ENCODE measurements around the gene PALLD.
A peak's percentile ranks its signal among the peaks of the same experiment; 100 is the strongest.

The PALLD gene

DNA sequence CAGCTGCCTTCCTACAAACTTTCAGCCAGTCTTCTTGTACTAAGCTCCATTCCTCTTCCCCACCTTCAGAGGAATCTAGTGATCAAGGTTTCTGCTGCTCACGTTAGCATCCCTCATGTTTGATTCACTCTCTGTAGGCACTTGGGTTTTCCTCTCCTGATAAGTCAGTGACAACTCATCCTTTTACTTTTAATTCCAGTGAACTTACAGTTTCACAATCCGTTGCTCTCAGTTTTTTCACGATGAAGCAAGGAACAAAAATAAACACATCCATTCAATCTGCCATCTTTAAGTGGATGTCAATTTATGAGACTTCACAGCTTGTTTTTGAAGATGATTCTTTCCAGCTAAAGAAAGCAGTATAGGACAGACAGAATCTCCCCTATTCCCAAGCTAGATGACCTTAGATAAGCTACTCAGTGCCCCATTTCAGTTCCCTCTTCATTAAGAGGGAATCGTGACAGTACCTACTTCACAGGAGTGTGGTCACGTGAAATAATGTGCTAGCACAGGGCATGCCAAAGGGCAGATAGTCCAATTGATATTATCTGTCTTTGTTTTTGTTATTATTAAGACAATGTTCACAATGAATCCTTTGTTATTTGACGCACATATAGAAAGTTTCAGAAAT is 234.3 kb downstream of the PALLD start:
- no peak for DNase-seq (ENCODE audit: low read depth, low spot score)

- DNase-seq (ENCODE audit: low read depth, low spot score), result no peak
Measured at GRCh38 chr4:168731706-168732414, 235.0 kb downstream of the PALLD start.

DNA sequence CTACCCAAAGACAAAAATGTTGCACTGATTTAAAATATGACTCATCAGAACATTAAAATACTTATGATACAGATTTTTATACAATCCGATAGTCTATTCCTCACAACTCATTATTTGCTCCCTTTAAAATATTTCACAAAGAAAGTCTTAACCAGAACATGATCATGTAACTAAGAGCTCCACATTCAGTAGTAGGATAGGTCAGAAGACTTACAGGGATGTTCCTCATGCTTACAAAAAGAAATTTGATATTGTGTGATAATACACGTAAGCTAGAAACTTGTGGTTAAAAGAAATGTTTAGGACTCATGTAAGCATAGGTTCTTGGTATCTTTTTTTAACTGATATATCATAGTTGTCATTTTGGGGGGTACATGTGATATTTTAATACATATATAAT is 235.9 kb downstream of the PALLD start:
- DNase-seq (ENCODE audit: low read depth, low spot score), result no peak

- peak; percentile 33 for DNase-seq (ENCODE audit: low read depth, low spot score)
Measured at GRCh38 chr4:168734703-168735678, 238.1 kb downstream of the PALLD start.

GRCh38 chr4:168735735-168736134 is 238.9 kb downstream of the PALLD start:
- peak; percentile 37 for DNase-seq (ENCODE audit: low read depth, low spot score)

GRCh38 chr4:168736860-168737805 is 240.3 kb downstream of the PALLD start:
- peak; percentile 17 for DNase-seq (ENCODE audit: low read depth, low spot score)

- DNase-seq (ENCODE audit: low read depth, low spot score), result peak; percentile 91
Measured at GRCh38 chr4:168737806-168738172, 240.9 kb downstream of the PALLD start.

DNA sequence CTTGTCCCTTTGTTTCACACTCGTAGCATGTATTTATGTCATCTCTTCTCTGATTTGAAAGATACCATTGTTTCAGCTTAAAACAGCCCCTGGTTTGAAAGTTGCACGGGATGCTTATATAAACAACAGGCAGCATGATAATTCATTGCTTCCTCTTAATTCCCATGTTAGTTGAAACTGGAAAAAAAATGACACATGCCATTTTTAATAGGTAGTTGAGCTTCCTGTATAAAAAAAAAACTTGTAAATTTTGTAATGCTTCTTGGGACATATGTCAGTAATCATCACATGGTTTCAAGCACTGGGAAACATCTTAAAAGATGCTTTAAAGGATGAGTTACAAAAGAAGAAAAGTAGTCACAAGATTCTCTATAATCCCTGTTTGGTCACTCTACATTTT is 243.0 kb downstream of the PALLD start:
- DNase-seq (ENCODE audit: low read depth, low spot score), result no peak

DNA sequence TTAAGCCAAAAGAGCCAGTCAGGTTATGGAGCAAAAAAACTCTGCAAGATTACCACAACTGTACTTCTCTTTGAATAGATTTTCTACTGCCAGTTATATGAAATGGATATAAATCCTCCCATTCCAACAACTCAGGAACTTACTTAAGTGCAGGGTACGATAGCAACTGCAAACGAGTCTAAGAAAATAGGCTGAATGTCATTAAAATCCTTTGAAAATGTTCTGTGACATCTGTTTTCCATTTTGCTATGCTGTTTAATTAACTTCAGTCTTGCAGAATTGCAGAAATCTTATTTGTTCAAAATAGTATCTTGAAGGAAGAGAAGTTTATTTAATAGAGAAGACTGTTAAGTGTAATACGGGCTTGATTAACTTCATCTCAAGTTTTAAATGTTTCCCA is 243.8 kb downstream of the PALLD start:
- no peak for DNase-seq (ENCODE audit: low read depth, low spot score)

GRCh38 chr4:168741281-168742173 is 244.7 kb downstream of the PALLD start:
- DNase-seq (ENCODE audit: low read depth, low spot score), result no peak

DNA sequence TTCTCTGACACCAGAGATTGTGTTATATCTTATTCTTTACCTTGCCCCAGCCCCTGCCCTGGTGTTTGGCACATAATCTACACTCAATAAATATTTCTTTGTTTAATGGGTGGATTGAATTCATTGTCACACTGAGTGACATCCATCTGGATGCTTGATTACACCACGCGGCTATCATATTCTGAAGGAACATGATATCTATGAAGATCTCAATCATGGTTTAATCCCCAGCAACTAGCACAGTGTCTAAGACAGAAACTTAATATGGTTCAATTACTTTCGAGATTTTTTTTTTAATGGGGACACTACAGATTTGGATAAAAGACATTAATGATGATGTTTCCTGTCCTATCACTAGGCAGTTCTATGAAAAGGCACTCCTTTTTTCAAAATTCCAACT is 246.3 kb downstream of the PALLD start:
- no peak for DNase-seq (ENCODE audit: low read depth, low spot score)

GRCh38 chr4:168743601-168744000 is 246.7 kb downstream of the PALLD start:
- DNase-seq (ENCODE audit: low read depth, low spot score), result peak; percentile 50

DNA sequence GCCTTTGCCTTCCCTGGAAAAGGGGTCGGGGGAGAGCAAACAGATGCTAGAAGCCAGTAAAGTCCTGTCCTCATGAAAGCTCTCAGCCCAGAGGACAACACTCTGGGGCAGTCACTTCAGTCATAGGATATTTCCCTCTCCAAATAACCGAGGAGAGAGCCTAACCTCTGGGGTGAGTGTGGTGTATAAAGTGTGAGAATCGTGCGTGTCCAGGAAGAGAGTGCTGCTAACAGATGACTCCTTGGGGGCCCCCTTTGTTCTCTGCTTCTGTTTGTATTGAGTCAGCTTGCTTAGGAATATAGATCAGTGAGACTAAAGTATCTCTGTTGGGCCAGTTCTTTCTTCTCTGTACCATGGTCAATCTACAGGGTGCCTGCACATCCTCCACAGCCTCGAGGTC is 247.2 kb downstream of the PALLD start:
- peak; percentile 46 for DNase-seq (ENCODE audit: low read depth, low spot score)

DNA sequence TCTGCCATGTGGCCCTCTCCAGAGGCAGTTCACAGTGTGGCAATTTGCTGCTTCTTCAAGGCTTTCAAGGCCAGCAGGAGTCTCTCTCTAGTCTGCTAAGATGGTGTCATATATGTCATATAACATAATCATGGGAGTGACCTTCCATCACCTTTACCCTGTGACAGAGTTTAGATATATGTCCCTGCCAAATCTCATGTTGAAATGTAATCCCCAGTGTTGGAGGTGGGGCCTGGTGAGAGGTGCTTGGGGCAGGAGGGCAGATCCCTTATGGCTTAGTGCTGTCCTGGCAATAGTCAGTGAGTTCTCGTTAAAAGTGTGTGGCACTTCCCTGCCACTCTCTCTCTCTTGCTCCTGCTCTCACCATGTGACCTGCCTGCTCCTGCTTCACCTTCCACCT is 252.0 kb downstream of the PALLD start:
- DNase-seq (ENCODE audit: low read depth, low spot score), result no peak

- DNase-seq (ENCODE audit: low read depth, low spot score), result peak; percentile 59
Measured at GRCh38 chr4:168751263-168752225, 254.7 kb downstream of the PALLD start.

DNA sequence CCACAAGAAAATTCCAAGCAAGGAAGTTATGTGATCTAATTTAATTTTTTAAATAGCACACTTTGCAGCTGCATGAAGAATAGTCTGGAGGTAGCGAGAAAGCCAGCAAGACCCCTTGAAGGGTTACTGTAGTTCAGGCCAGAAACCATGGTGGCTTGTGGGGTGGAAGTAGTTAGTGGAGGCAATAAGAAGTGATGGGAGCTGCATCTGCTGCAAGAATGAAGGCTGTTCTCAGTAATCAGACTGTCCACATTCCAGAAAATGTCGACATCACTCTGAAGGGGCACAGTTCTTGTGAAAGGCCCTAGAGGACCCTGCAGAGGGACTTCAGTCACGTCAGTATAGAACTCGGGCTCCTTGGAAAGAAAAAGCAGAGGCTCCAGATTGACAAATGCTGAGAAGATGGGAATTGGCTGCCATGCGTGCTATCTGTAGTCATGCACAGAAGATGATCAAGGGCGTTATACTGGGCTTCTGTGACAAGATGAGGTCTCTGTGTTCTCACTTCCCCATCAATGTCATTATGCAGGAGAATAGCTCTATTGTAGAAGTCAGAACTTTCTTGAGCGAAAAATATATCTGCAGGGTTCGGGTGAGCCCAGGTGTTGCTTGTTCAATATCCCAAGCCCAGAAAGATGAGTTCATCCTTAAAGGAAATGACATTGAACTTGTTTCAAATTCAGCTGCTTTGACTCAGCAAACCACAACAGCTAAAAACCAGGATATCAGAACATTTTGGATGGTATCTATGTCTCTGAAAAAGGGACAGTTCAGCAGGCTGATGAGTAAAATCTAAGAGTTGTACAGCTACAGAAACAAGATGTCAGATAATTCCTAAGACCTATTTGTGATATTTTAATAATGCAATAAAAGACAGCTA is 259.0 kb downstream of the PALLD start:
- no peak for DNase-seq (ENCODE audit: low read depth, low spot score)

- no peak for DNase-seq (ENCODE audit: low read depth, low spot score)
Measured at GRCh38 chr4:168757500-168757899, 260.6 kb downstream of the PALLD start.

GRCh38 chr4:168758351-168758876 is 261.6 kb downstream of the PALLD start:
- peak; percentile 76 for DNase-seq (ENCODE audit: low read depth, low spot score)

Measured in astrocyte of the hippocampus (primary cell).